ENCODE results near the gene MALAT1. TPM values are rescaled to one million over a fixed set of nuclear protein-coding genes. Genes with fewer than 3 reads are reported as not detected.
A peak's percentile ranks its signal among the peaks of the same experiment; 100 is the strongest.

MALAT1 gene
- total RNA-seq, 1 donor from 2014 or later = 8,069 TPM

- peak; percentile 62 for DNase-seq (ENCODE audit: low read depth)
These were observed 38.9 kb downstream of the MALAT1 start for GRCh38 chr11:65537620-65538231.

- no peak for DNase-seq (ENCODE audit: low read depth)
These were observed 39.5 kb downstream of the MALAT1 start for GRCh38 chr11:65538232-65538914.

- no peak for DNase-seq (ENCODE audit: low read depth)
These were observed 40.3 kb downstream of the MALAT1 start for GRCh38 chr11:65538915-65539743.

- DNase-seq (ENCODE audit: low read depth) = no peak
These were observed 41.0 kb downstream of the MALAT1 start for GRCh38 chr11:65539744-65540289.

- DNase-seq (ENCODE audit: low read depth) = peak; percentile 89
These were observed 41.6 kb downstream of the MALAT1 start for GRCh38 chr11:65540290-65541092.

GRCh38 chr11:65541093-65541982 lies 42.5 kb downstream of the MALAT1 start:
- DNase-seq (ENCODE audit: low read depth) = no peak

- no peak for DNase-seq (ENCODE audit: low read depth)
These were observed 44.0 kb downstream of the MALAT1 start for GRCh38 chr11:65542738-65543390.

- DNase-seq (ENCODE audit: low read depth) = no peak
These were observed 47.0 kb downstream of the MALAT1 start for GRCh38 chr11:65545853-65546216.

GRCh38 chr11:65546217-65546958 lies 47.5 kb downstream of the MALAT1 start:
- DNase-seq (ENCODE audit: low read depth) = no peak

- DNase-seq (ENCODE audit: low read depth) = no peak
These were observed 48.7 kb downstream of the MALAT1 start for GRCh38 chr11:65547446-65548125.

- no peak for DNase-seq (ENCODE audit: low read depth)
These were observed 49.5 kb downstream of the MALAT1 start for GRCh38 chr11:65548395-65548794.

- no peak for DNase-seq (ENCODE audit: low read depth)
These were observed 50.3 kb downstream of the MALAT1 start for GRCh38 chr11:65549096-65549495.

GRCh38 chr11:65551572-65552387 lies 52.9 kb downstream of the MALAT1 start:
- DNase-seq (ENCODE audit: low read depth) = peak; percentile 61

GRCh38 chr11:65552388-65552951 lies 53.6 kb downstream of the MALAT1 start:
- no peak for DNase-seq (ENCODE audit: low read depth)

GRCh38 chr11:65553301-65554001 lies 54.6 kb downstream of the MALAT1 start:
- DNase-seq (ENCODE audit: low read depth) = no peak

- no peak for DNase-seq (ENCODE audit: low read depth)
These were observed 55.4 kb downstream of the MALAT1 start for GRCh38 chr11:65554057-65554818.
